OCI-LY1 (cell line): ENCODE results near the gene P2RY14.
"Not testable (repeated sequence)": the region's sequence is repeated elsewhere in the genome, so short reads cannot be mapped to it uniquely, and the experiment has no call there.

Experiments
- H2AFZ ChIP-seq: fragments of 200-600 bp; sonication (generic), shearing (Covaris generic); 2 replicates; pipeline ENCODE4 v1.6.0; 2014; ENCODE audit warnings: antibody characterized with exemption, mild to moderate bottlenecking, low read length
- H3F3A ChIP-seq: fragments of 200-600 bp; sonication (generic), shearing (Covaris generic); 2 replicates; pipeline ENCODE4 v1.6.0; 2014; ENCODE audit warnings: mild to moderate bottlenecking, antibody characterized with exemption, low read length, moderate library complexity; ENCODE audit not compliant: insufficient read depth
- H3K27ac ChIP-seq: fragments of 200-600 bp; sonication (generic); 2 replicates; pipeline ENCODE4 v1.5.1; 2014; ENCODE audit warnings: low read length, mixed run types, mild to moderate bottlenecking, low read depth; ENCODE audit not compliant: poor library complexity, severe bottlenecking
- H3K27me3 ChIP-seq: fragments of 200-600 bp; sonication (generic); 2 replicates; pipeline ENCODE4 v1.6.0; 2014; ENCODE audit warnings: antibody characterized with exemption, mild to moderate bottlenecking, low read length, moderate library complexity; ENCODE audit not compliant: insufficient read depth
- H3K36me3 ChIP-seq: fragments of 200-600 bp; sonication (generic); 2 replicates; pipeline ENCODE4 v1.6.1; 2014; ENCODE audit warnings: mild to moderate bottlenecking, antibody characterized with exemption, low read length, moderate library complexity, mixed read lengths; ENCODE audit not compliant: insufficient read depth
- H3K4me1 ChIP-seq: fragments of 200-600 bp; sonication (generic); 2 replicates; pipeline ENCODE4 v1.5.1; 2014; ENCODE audit warnings: mild to moderate bottlenecking, low read length, moderate library complexity; ENCODE audit not compliant: insufficient read depth, severe bottlenecking
- H3K4me2 ChIP-seq: fragments of 200-600 bp; sonication (generic), shearing (Covaris generic); 2 replicates; pipeline ENCODE4 v1.6.1; 2014; ENCODE audit warnings: low read length
- H3K4me3 ChIP-seq: fragments of 200-600 bp; sonication (generic); 2 replicates; pipeline ENCODE4 v1.5.1; 2014; ENCODE audit warnings: low read length, low read depth, mild to moderate bottlenecking, mixed read lengths; ENCODE audit not compliant: poor library complexity, severe bottlenecking
- H3K79me2 ChIP-seq: fragments of 200-600 bp; shearing (Covaris generic); 2 replicates; pipeline ENCODE4 v1.6.1; 2016; ENCODE audit warnings: mixed run types, low read length, mixed read lengths; ENCODE audit not compliant: insufficient read depth
- H3K9ac ChIP-seq: fragments of 200-600 bp; sonication (generic), shearing (Covaris generic); 2 replicates; pipeline ENCODE4 v1.6.1; 2014; ENCODE audit warnings: mild to moderate bottlenecking, low read length, mixed read lengths
- H3K9me2 ChIP-seq: fragments of 200-600 bp; sonication (generic), shearing (Covaris generic); 2 replicates; pipeline ENCODE4 v1.6.1; 2014; ENCODE audit warnings: low read depth, mild to moderate bottlenecking, low read length, mixed read lengths
- H3K9me3 ChIP-seq: fragments of 200-600 bp; shearing (Covaris generic); 2 replicates; pipeline ENCODE4 v1.6.1; 2014; ENCODE audit warnings: low read length, mixed read lengths
- H4K20me1 ChIP-seq: fragments of 200-600 bp; sonication (generic), shearing (Covaris generic); 2 replicates; pipeline ENCODE4 v1.6.0; 2016; ENCODE audit warnings: mild to moderate bottlenecking, low read length; ENCODE audit not compliant: insufficient read depth
- EZH2 ChIP-seq: fragments of 200-600 bp; sonication (generic), shearing (Covaris generic); IDR thresholded peaks from 2 replicates; pipeline ENCODE4 v1.8.0; 2017; ENCODE audit warnings: borderline replicate concordance, mixed run types, mild to moderate bottlenecking, antibody characterized with exemption, low read length, moderate library complexity, mixed read lengths
- TF ChIP-seq, protein P1 (sequence below): fragments of 200-600 bp; sonication (generic), shearing (Covaris generic); IDR thresholded peaks from 2 replicates; pipeline ENCODE4 v1.5.1; 2017; ENCODE audit warnings: mild to moderate bottlenecking, antibody characterized with exemption, low read length, moderate library complexity, mixed read lengths

P2RY14 gene

GRCh38 chr3:151236316-151236715, 42.0 kb downstream of the P2RY14 start:
- no peaks in the 10 kb centered on the region for H3K9me3 ChIP-seq
- H3K27ac ChIP-seq = no peak overlapping the region
- no peaks in the 10 kb centered on the region for H3K9me2 ChIP-seq
- no peak overlapping the region for H2AFZ ChIP-seq
- no peaks in the 10 kb centered on the region for H3K4me1 ChIP-seq
- H3K36me3 ChIP-seq = no peaks in the 10 kb centered on the region
- H4K20me1 ChIP-seq = no peaks in the 10 kb centered on the region
- H3K4me2 ChIP-seq = no peak overlapping the region
- TF ChIP-seq, protein P1, sequence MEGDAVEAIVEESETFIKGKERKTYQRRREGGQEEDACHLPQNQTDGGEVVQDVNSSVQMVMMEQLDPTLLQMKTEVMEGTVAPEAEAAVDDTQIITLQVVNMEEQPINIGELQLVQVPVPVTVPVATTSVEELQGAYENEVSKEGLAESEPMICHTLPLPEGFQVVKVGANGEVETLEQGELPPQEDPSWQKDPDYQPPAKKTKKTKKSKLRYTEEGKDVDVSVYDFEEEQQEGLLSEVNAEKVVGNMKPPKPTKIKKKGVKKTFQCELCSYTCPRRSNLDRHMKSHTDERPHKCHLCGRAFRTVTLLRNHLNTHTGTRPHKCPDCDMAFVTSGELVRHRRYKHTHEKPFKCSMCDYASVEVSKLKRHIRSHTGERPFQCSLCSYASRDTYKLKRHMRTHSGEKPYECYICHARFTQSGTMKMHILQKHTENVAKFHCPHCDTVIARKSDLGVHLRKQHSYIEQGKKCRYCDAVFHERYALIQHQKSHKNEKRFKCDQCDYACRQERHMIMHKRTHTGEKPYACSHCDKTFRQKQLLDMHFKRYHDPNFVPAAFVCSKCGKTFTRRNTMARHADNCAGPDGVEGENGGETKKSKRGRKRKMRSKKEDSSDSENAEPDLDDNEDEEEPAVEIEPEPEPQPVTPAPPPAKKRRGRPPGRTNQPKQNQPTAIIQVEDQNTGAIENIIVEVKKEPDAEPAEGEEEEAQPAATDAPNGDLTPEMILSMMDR = no peak
- TF ChIP-seq EZH2 = no peak
- no peaks in the 10 kb centered on the region for H3K27me3 ChIP-seq
- H3F3A ChIP-seq = no peaks in the 10 kb centered on the region
- H3K79me2 ChIP-seq = no peaks in the 10 kb centered on the region
- no peak overlapping the region for H3K9ac ChIP-seq
- no peak overlapping the region for H3K4me3 ChIP-seq

- Histone ChIP-seq H3K4me1 (peaks cover 11% of the 10 kb centered on the region), H3K4me3 (no peak overlapping the region), H3F3A (no peaks in the 10 kb centered on the region), H3K79me2 (no peaks in the 10 kb centered on the region), H3K9ac (no peak overlapping the region), H3K27ac (no peak overlapping the region), H3K36me3 (no peaks in the 10 kb centered on the region), H4K20me1 (no peaks in the 10 kb centered on the region), H3K9me2 (no peaks in the 10 kb centered on the region), H3K27me3 (no peaks in the 10 kb centered on the region), H3K4me2 (no peak overlapping the region), H3K9me3 (no peaks in the 10 kb centered on the region), H2AFZ (no peak overlapping the region)
- TF ChIP-seq, protein P1 = no peak
- no peak for TF ChIP-seq EZH2
Measured at GRCh38 chr3:151234825-151235224, 43.5 kb downstream of the P2RY14 start.

DNA sequence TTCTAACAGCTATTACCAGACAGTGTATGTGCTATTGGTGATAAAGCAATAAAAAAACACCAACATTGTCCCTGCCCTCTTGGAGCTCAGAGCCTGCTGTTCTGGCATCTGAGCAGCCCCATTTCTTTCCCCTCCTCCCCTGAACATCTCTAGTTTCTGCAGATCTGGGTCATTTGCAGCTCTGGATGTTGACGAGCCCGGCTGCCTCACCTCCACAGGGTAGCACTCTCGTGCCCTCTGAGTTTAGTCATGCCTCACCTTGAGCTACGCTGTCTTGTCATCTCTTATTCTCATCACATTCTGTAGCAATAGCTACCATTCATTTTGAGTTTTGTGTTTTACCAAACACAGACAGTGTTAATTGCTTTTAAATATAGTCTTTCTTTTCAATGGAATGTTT, 45.4 kb downstream of the P2RY14 start:
- no peak for TF ChIP-seq EZH2
- TF ChIP-seq, protein P1 = no peak

DNA sequence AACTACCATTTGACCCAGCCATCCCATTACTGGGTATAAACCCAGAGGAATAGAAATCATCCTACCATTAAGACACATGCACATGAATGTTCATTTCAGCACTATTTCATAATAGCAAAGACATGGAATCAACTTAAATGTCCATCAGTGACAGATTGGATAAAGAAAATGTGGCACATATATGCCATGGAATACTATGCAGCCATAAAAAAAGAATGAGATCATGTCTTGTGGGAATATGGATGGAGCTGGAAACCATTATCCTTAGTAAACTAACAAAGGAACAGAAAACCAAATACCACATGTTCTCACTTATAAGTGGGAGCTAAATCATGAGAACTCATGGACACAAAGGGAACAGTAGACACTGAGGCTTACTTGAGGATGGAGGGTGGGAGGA, 45.9 kb downstream of the P2RY14 start:
- not testable (repeated sequence) for H3K9me3 ChIP-seq, H3K9me2 ChIP-seq, H3F3A ChIP-seq, H3K27me3 ChIP-seq, H3K4me2 ChIP-seq, H3K4me3 ChIP-seq, H4K20me1 ChIP-seq, H3K36me3 ChIP-seq, H2AFZ ChIP-seq, H3K9ac ChIP-seq, H3K79me2 ChIP-seq, H3K27ac ChIP-seq
- H3K4me1 ChIP-seq = peaks cover 27% of the 10 kb centered on the region

More for the DNA sequence above, 45.4 kb downstream of the P2RY14 start:
- Histone ChIP-seq H4K20me1 (no peaks in the 10 kb centered on the region), H3K27me3 (no peaks in the 10 kb centered on the region), H3K9ac (no peak overlapping the region), H3K4me2 (no peak overlapping the region), H3K79me2 (no peaks in the 10 kb centered on the region), H3F3A (no peaks in the 10 kb centered on the region), H3K9me3 (no peaks in the 10 kb centered on the region), H3K4me3 (no peak overlapping the region), H3K27ac (no peak overlapping the region), H3K9me2 (no peaks in the 10 kb centered on the region), H3K36me3 (no peaks in the 10 kb centered on the region), H2AFZ (no peak overlapping the region), H3K4me1 (peaks cover 21% of the 10 kb centered on the region)
